ENCODE measurements around the gene ARPC5L. TPM values are rescaled to one million over a fixed set of nuclear protein-coding genes. Genes with fewer than 3 reads are reported as not detected.
"Not testable (repeated sequence)": the region's sequence is repeated elsewhere in the genome, so short reads cannot be mapped to it uniquely, and the experiment has no call there.

ARPC5L gene
- 43.9 and 54.1 TPM in 2 replicates for total RNA-seq (2014; rRNA removed; shearing (Covaris generic))

- DNase-seq (ENCODE audit: low read depth) = peak; percentile 91
Measured at GRCh38 chr9:124861342-124862229, at the start of gene ARPC5L, which contains the start of gene RPL35. Gene ARPC5L, plus strand, starts transcription at chr9:124862130. Its CDS starts 7,161 bp downstream, at chr9:124869291. Gene RPL35, minus strand, starts transcription at chr9:124861957. Its CDS starts 45 bp downstream, at chr9:124861912.

- peak; percentile 99 for DNase-seq (ENCODE audit: low read depth)
Measured at GRCh38 chr9:124812441-124812876, 49.5 kb upstream of the ARPC5L start.

GRCh38 chr9:124813041-124813440 lies 48.9 kb upstream of the ARPC5L start:
- no peak for DNase-seq (ENCODE audit: low read depth)

- peak; percentile 51 for DNase-seq (ENCODE audit: low read depth)
Measured at GRCh38 chr9:124813501-124814163, 48.3 kb upstream of the ARPC5L start.

GRCh38 chr9:124814164-124814535 lies 47.8 kb upstream of the ARPC5L start:
- DNase-seq (ENCODE audit: low read depth) = peak; percentile 39

GRCh38 chr9:124815601-124816000 lies 46.3 kb upstream of the ARPC5L start:
- no peak for DNase-seq (ENCODE audit: low read depth)

- DNase-seq (ENCODE audit: low read depth) = peak; percentile 97
Measured at GRCh38 chr9:124818431-124819281, 43.3 kb upstream of the ARPC5L start.

- no peak for DNase-seq (ENCODE audit: low read depth)
Measured at GRCh38 chr9:124820698-124821623, 41.0 kb upstream of the ARPC5L start.

- DNase-seq (ENCODE audit: low read depth) = no peak
Measured at GRCh38 chr9:124828489-124829333, 33.2 kb upstream of the ARPC5L start.

- DNase-seq (ENCODE audit: low read depth) = no peak
Measured at GRCh38 chr9:124829334-124829669, 32.6 kb upstream of the ARPC5L start.

- no peak for DNase-seq (ENCODE audit: low read depth)
Measured at GRCh38 chr9:124830593-124830992, 31.3 kb upstream of the ARPC5L start.

- no peak for DNase-seq (ENCODE audit: low read depth)
Measured at GRCh38 chr9:124831642-124832364, 30.1 kb upstream of the ARPC5L start.

- peak; percentile 83 for DNase-seq (ENCODE audit: low read depth)
Measured at GRCh38 chr9:124834591-124834990, 27.3 kb upstream of the ARPC5L start.

- peak; percentile 92 for DNase-seq (ENCODE audit: low read depth)
Measured at GRCh38 chr9:124835026-124835557, 26.8 kb upstream of the ARPC5L start.

GRCh38 chr9:124838132-124838531 lies 23.8 kb upstream of the ARPC5L start:
- DNase-seq (ENCODE audit: low read depth) = not testable (repeated sequence)

GRCh38 chr9:124838567-124839275 lies 23.2 kb upstream of the ARPC5L start:
- not testable (repeated sequence) for DNase-seq (ENCODE audit: low read depth)

- DNase-seq (ENCODE audit: low read depth) = peak; percentile 34
Measured at GRCh38 chr9:124839612-124840299, 22.2 kb upstream of the ARPC5L start.

Data from M059J (cell line).